HL-60 (cell line): Measurements from ENCODE around the gene BBS9.

Source experiments
- DNase-seq, 2 experiments: peaks; one replicate each; pipeline ENCODE4 v3.0.0-alpha.2; 2010 to 2020; ENCODE audit warnings: low read depth in 1 of 2, low spot score in 1 of 2
- H3K27ac ChIP-seq: fragments of 250-450 bp; sonication (Bioruptor Pico); replicated peaks from 2 replicates; pipeline ENCODE4 v1.5.1; 2020; ENCODE audit warnings: mild to moderate bottlenecking, moderate library complexity
- H3K27me3 ChIP-seq: fragments of 250-450 bp; sonication (Bioruptor Pico); 2 replicates; pipeline ENCODE4 v1.5.1; 2021; ENCODE audit warnings: mild to moderate bottlenecking, moderate library complexity; ENCODE audit not compliant: insufficient read depth, poor library complexity, severe bottlenecking
- H3K4me3 ChIP-seq: replicated peaks from 2 replicates; pipeline ENCODE4 v1.5.1; 2011; ENCODE audit warnings: mild to moderate bottlenecking, control low read depth, low read length; ENCODE audit not compliant: insufficient read depth
- GABPA ChIP-seq: IDR thresholded peaks from 2 replicates; pipeline ENCODE4 v1.6.1; 2012; ENCODE audit warnings: low read depth
- POLR2AphosphoS5 ChIP-seq: IDR thresholded peaks from 2 replicates; pipeline ENCODE4 v1.6.1; 2012; ENCODE audit warnings: low read depth
- SPI1 ChIP-seq: IDR thresholded peaks from 2 replicates; pipeline ENCODE4 v1.6.1; 2012; ENCODE audit warnings: low read depth, mild to moderate bottlenecking, borderline replicate concordance
- TF ChIP-seq, protein P1 (sequence below): IDR thresholded peaks from 2 replicates; pipeline ENCODE4 v1.6.1; 2012; ENCODE audit warnings: low read depth; ENCODE audit not compliant: insufficient replicate concordance
- TF ChIP-seq, protein P2 (sequence below): IDR thresholded peaks from one replicate; pipeline ENCODE4 v1.5.1; 2011; ENCODE audit warnings: low read length, control low read depth, inconsistent platforms; ENCODE audit not compliant: insufficient read depth

The BBS9 gene

DNA sequence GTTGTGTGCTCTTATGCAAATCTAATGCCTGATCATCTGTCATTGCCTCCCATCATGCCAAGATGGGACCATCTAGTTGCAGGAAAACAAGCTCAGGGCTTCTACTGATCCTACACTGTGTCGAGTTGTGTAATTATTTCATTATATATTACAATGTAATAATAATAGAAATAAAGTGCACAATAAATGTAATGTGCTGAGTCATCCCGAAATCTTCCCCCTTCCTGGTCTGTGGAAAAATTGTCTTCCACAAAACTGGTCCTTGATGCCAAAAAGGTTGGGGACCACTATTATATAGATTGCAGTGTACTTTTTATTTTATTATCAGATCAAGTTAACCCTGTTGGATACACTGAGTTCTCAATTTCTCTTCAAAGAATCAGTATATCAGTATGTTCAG is 50.2 kb downstream of the BBS9 start:
- Histone ChIP-seq H3K27me3 (no peaks in the 10 kb centered on the region), H3K27ac (no peak overlapping the region), H3K4me3 (no peak overlapping the region)
- DNase-seq = no peak
- TF ChIP-seq, protein P1, sequence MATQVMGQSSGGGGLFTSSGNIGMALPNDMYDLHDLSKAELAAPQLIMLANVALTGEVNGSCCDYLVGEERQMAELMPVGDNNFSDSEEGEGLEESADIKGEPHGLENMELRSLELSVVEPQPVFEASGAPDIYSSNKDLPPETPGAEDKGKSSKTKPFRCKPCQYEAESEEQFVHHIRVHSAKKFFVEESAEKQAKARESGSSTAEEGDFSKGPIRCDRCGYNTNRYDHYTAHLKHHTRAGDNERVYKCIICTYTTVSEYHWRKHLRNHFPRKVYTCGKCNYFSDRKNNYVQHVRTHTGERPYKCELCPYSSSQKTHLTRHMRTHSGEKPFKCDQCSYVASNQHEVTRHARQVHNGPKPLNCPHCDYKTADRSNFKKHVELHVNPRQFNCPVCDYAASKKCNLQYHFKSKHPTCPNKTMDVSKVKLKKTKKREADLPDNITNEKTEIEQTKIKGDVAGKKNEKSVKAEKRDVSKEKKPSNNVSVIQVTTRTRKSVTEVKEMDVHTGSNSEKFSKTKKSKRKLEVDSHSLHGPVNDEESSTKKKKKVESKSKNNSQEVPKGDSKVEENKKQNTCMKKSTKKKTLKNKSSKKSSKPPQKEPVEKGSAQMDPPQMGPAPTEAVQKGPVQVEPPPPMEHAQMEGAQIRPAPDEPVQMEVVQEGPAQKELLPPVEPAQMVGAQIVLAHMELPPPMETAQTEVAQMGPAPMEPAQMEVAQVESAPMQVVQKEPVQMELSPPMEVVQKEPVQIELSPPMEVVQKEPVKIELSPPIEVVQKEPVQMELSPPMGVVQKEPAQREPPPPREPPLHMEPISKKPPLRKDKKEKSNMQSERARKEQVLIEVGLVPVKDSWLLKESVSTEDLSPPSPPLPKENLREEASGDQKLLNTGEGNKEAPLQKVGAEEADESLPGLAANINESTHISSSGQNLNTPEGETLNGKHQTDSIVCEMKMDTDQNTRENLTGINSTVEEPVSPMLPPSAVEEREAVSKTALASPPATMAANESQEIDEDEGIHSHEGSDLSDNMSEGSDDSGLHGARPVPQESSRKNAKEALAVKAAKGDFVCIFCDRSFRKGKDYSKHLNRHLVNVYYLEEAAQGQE = no peak
- TF ChIP-seq GABPA (no peak), SPI1 (no peak), POLR2AphosphoS5 (no peak)
- TF ChIP-seq, protein P2, sequence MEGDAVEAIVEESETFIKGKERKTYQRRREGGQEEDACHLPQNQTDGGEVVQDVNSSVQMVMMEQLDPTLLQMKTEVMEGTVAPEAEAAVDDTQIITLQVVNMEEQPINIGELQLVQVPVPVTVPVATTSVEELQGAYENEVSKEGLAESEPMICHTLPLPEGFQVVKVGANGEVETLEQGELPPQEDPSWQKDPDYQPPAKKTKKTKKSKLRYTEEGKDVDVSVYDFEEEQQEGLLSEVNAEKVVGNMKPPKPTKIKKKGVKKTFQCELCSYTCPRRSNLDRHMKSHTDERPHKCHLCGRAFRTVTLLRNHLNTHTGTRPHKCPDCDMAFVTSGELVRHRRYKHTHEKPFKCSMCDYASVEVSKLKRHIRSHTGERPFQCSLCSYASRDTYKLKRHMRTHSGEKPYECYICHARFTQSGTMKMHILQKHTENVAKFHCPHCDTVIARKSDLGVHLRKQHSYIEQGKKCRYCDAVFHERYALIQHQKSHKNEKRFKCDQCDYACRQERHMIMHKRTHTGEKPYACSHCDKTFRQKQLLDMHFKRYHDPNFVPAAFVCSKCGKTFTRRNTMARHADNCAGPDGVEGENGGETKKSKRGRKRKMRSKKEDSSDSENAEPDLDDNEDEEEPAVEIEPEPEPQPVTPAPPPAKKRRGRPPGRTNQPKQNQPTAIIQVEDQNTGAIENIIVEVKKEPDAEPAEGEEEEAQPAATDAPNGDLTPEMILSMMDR = no peak

DNA sequence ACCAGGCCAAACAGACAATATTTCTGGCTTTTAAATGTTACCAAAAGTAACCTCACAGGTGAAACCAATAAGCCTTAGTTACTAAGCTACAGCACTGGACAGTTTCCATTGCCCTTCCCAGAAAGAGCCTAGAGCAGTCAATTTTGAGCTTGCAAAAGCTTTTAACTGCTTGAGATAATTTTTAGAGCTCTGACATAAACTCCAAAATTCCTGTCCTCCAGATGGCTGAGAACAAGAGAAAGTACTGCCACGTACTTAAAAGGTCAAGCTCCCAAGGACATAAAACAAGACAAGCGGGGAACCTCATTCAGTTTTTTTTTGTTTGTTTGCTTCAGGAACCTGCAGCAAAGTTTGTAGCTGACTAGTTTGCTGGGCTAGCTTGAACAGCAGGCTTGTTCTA is 54.1 kb downstream of the BBS9 start:
- H3K27ac ChIP-seq = no peak overlapping the region
- no peaks in the 10 kb centered on the region for H3K27me3 ChIP-seq
- no peak for DNase-seq
- no peak for TF ChIP-seq SPI1
- TF ChIP-seq, protein P1 = no peak
- TF ChIP-seq POLR2AphosphoS5 = no peak
- TF ChIP-seq, protein P2 = no peak
- no peak for TF ChIP-seq GABPA
- H3K4me3 ChIP-seq = no peak overlapping the region

DNA sequence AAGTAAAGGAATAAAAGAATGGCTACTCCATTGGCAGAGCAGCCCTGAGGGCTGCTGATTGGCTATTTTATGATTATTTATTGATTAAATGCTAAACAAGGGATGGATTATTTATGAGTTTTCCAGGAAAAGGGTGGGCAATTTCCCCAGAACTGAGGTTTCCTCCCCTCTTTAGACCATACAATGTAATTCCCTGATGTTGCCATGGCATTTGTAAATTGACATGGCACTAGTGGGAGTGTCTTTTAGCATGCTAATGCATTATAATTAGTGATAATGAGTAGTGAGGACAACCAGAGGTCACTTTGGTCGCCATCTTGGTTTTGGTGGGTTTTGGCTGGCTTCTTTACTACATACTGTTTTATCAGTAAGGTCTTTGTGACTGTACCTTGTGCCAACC is 55.5 kb downstream of the BBS9 start:
- no peak overlapping the region for H3K27ac ChIP-seq
- TF ChIP-seq POLR2AphosphoS5 (no peak), SPI1 (no peak), GABPA (no peak)
- TF ChIP-seq, protein P2 = no peak
- TF ChIP-seq, protein P1 = no peak
- H3K4me3 ChIP-seq = no peak overlapping the region
- H3K27me3 ChIP-seq = no peaks in the 10 kb centered on the region
- no peak for DNase-seq
